NCI-H345 (cell line): ENCODE data around the gene GOSR2.
A peak's percentile ranks its signal among the peaks of the same experiment; 100 is the strongest.
"Not testable (repeated sequence)": the region's sequence is repeated elsewhere in the genome, so short reads cannot be mapped to it uniquely, and the experiment has no call there.

Experiments used
- DNase-seq: peaks from one replicate; lab custom pipeline; 2025; lab: John Stamatoyannopoulos, UW

The GOSR2 gene

GRCh38 chr17:46930051-46930450, 7.1 kb downstream of the GOSR2 start:
- no peak for DNase-seq

DNA sequence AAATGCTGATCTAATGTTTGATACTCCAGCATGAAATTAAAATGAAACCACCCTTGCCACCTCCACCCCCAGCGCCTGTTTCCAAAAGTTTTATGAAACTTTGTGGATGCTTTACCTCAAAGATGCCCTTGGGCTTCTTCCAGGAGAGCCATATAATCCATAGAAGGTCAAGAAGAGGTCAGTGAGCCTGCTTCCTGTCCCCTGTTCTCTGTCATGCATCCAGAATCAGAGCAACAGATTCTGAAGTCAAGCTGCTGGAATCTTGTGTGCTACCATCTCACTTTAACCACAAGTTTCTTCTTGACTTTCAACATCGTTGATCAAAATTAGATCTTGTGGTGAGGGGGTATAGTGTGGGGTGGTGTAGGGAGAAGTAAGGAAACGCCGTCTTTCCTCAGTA, 8.6 kb downstream of the GOSR2 start:
- no peak for DNase-seq

- no peak for DNase-seq
Measured at GRCh38 chr17:46935658-46936266, 12.8 kb downstream of the GOSR2 start.

DNA sequence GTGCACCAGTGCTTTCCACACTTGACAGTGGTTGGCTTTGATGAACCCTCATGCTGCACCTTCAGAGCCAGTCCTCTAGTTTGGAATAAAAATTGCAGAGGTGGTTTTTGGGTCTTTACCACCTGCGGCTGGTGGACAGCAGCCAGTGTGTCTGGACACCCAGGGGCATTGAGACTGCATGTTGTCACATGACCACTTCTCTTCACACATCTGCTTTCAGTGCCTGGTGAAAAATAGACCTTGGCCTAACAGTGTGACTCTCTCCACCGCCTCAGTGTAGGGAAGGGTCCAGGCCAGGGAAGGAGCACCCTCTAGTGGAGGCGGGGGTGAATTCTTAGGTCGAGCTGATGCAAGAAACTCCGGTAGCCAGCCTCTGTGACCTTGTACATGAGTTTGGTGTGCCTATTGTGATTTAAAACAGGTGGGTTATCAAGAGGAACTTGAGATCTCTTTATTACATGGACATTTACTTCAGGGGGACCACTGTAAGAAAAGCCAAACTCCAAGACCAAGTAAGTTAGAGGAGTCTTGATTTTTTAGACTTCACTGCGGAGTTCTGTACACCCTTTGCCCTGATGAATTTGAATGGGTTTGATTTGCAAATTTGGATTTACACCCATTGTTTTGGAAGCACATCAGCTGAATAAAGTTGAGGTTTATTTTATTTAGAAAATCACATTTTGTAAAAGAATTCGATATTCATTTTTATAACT, 17.9 kb downstream of the GOSR2 start:
- DNase-seq = peak; percentile 66

- DNase-seq = peak; percentile 57
Measured at GRCh38 chr17:46942441-46943217, 19.7 kb downstream of the GOSR2 start.

- DNase-seq = no peak
Measured at GRCh38 chr17:46943218-46943500, 20.2 kb downstream of the GOSR2 start.

GRCh38 chr17:46943501-46944393, 20.8 kb downstream of the GOSR2 start:
- peak; percentile 29 for DNase-seq

- DNase-seq = no peak
Measured at GRCh38 chr17:46944931-46945330, 22.0 kb downstream of the GOSR2 start.

DNA sequence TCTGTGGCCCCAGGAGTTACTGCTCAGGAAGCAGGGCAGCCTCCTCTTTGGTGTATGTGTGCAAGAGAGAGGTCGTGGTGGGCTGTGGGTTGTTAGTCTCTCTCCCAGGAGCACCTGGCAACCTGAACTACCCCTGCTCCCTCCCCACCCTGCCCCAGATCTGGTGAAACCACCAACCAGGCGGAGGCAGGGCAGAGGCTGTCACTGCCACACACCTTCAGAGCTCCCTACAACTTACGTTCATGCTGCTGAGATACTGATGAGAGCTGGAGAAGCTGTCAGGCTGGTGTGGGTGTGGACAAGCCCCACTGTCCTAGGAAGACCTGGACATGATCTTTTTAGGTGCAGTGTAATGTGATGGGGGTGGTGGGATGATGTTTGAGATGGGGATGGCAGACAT, 24.3 kb downstream of the GOSR2 start:
- DNase-seq = no peak

DNA sequence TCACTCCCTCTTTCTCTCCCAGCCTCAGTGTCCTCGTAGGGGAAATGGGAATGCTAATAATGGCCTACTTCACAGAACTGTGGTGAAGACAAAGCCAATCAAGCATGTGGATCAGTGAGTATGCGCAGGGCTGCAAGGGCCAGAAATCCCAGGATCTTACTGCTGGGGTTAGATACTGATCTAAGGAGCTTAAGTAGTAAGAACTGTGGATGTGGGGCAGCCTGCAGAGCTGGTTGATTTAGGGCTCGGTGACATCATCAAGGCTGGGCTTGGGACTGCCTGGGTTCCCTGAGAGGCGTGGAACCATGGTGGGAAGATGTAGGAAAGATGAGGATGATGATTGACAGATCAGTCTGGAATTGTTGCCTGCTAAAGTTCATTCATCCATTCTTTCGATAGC, 25.6 kb downstream of the GOSR2 start:
- no peak for DNase-seq

DNA sequence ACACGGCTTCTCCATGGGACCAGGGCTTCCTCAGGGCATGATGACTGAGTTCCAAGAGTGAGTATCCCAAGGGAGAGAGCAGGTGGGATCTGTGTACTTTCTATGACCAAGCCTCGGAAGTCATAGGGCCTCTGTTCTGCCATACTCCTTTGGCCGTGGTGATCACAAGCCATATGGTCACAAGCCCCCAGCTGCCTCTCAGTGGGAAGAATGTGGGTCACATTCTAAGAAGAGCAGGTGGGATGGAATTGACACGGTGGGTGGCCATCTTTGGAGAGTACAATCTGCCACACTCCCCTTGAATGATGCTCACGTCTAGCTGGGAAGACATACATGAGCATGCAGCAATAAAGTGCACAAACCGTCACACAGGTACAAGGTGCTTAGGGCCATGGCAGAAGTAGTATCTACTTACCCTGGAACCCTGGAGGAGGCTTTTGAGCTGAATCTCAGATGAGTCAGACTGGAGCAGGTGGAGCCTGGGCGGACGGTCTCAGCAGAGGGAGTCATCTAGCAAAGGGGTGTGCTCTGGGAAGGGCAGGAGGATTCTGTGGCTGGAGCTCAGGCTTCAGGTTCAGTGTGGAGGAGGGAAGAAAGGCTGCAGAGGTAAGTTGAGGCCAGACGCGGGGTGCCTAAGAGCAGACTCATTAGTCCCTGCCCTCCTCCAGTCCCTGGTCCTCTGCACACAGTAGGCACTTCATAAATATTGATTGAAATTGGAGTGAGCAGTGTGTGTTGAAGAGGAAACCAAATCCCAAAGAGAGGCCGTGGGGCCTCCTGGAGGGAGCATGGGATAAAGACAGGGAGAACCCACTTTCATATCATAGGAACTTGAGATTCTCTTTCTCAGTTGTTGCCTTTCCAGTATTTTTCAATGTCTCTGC, 26.6 kb downstream of the GOSR2 start:
- DNase-seq = no peak

DNA sequence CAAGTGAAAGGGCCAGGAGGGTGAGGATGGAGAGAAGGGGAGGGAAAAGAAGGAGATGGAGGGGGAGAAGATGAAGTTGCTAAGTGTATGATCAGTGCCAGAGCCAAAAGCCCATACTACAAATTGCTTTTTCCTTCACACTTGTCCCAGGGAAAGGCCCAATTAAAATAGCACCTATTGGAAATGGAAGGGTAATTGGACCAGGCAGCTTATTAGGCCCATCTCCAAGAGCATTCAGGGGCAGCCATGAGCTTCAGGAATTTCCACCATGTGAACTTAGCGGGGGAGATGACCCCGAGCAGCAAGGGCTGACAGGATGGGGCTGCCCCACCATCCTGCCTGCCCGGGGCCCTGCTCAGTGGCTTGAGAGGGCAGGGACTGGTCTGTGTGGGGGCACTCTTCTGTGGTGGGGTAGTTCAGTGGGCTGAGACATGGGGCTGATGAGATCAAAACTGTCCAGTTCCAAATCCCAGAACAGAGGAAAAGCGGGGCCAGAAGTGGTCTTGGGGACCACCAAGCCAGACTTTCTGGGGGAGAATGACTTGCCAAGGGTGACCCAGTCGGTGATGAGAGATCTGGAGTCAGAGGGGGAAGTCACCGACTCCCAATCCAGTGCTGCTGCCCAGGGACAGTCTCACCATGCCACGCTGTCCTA, 27.5 kb downstream of the GOSR2 start:
- no peak for DNase-seq

- DNase-seq = no peak
Measured at GRCh38 chr17:46950997-46951621, 28.1 kb downstream of the GOSR2 start.

- DNase-seq = no peak
Measured at GRCh38 chr17:46951706-46952105, 28.7 kb downstream of the GOSR2 start.

- DNase-seq = no peak
Measured at GRCh38 chr17:46952115-46952514, 29.2 kb downstream of the GOSR2 start.

DNA sequence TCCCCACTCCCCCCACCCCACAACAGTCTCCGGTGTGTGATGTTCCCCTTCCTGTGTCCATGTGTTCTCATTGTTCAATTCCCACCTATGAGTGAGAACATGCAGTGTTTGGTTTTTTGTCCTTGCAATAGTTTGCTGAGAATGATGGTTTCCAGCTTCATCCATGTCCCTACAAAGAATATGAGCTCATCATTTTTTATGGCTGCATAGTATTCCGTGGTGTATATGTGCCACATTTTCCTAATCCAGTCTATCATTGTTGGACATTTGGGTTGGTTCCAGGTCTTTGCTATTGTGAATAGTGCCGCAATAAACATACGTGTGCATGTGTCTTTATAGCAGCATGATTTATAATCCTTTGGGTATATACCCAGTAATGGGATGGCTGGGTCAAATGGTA, 30.2 kb downstream of the GOSR2 start:
- not testable (repeated sequence) for DNase-seq

DNA sequence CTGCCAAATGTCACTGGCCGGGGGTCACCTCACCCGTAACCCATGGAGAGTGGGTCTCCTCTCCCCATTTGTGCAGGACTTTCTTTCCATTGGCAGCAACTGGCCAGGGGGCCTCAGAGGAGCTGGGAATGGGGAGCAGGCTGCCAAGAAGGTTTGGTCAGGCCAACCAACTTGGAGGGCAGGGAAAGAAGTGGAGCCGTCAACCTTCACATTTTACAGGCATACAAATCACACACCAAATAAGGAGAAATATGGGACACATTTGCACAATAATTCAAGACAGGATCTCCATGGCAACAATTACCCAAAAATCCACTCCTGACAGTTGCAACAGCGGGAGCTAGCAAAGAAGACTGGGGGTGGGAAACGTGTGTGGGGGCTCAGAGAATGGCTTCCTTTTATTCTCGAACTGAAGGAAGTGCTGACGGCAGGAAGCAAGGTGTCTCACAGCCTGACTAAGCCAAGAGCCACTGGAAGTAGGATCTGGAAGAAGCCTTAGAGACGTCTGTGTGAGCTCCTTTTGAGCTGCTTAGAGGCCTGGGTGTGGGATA, 35.2 kb downstream of the GOSR2 start:
- no peak for DNase-seq

- no peak for DNase-seq
Measured at GRCh38 chr17:46960152-46960551, 37.2 kb downstream of the GOSR2 start.

- DNase-seq = no peak
Measured at GRCh38 chr17:46962374-46962790, 39.4 kb downstream of the GOSR2 start.

DNA sequence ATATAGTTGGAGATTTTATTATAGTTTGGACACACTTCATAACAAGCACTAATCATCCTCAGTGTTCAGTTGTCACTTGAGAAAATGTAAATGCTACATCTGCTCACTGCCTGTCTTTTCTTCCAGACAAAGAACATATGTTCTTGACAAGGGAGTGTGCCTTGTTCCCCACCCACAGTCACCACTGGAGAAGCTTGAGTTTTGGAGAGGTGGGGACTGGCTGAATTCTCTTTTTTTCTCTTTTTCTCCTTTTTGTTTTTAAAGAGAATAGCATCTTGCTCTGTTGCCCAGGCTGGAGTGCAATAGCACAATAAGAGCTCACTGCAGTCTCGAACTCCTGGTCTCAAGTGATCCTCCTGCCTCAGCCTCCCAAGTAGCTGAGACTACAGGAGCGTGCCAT, 40.6 kb downstream of the GOSR2 start:
- no peak for DNase-seq
